Measurements from ENCODE around the gene C11orf91.

GRCh38 chr11:33690290-33691065 is 10.1 kb downstream of the C11orf91 start:
- TF ChIP-seq CTCF (IDR thresholded peaks at IDR 0.05) (no peak), POLR2A (IDR thresholded peaks at IDR 0.05) (no peak), EP300 (IDR thresholded peaks at IDR 0.05) (peak in 1 of 2 donors; percentile 85)
